MM.1S (cell line): ENCODE results near the gene RFK.

ENCODE experiments used
- EZH2 ChIP-seq: fragments of 300-600 bp; sonication (generic); optimal IDR thresholded peaks from 2 replicates; pipeline ENCODE3; 2017; ENCODE audit warnings: low read depth, mild to moderate bottlenecking, antibody characterized with exemption, low read length, mixed read lengths
- EZH2phosphoT487 ChIP-seq: fragments of 300-600 bp; sonication (generic); IDR thresholded peaks from 2 replicates; pipeline ENCODE4 v1.6.1; 2018; ENCODE audit warnings: antibody characterized with exemption, low read length
- TF ChIP-seq, protein P1 (sequence below): fragments of 300-600 bp; sonication (generic); IDR thresholded peaks from 2 replicates; pipeline ENCODE4 v1.5.1; 2016; ENCODE audit warnings: antibody characterized with exemption, low read length, mixed read lengths

DNA sequence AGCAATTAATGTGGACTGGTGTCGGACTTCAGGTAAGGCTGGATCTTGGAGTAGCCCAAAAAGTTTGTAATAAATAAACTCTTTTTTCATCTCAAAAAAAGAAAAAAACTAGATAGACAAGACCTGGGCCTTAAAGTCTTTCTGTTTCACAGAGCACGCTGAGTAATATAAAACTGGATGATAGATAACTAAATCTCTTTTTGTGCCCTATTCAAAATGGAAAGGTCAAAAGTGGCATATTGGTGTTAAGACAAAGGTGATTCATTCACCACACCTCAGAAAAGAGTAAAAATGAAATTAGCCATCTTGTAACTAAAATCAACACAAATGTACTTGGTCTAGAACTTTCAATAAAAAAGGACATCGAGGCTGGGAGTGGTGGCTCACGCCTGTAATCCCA lies 30.3 kb upstream of the RFK start:
- TF ChIP-seq, protein P1, sequence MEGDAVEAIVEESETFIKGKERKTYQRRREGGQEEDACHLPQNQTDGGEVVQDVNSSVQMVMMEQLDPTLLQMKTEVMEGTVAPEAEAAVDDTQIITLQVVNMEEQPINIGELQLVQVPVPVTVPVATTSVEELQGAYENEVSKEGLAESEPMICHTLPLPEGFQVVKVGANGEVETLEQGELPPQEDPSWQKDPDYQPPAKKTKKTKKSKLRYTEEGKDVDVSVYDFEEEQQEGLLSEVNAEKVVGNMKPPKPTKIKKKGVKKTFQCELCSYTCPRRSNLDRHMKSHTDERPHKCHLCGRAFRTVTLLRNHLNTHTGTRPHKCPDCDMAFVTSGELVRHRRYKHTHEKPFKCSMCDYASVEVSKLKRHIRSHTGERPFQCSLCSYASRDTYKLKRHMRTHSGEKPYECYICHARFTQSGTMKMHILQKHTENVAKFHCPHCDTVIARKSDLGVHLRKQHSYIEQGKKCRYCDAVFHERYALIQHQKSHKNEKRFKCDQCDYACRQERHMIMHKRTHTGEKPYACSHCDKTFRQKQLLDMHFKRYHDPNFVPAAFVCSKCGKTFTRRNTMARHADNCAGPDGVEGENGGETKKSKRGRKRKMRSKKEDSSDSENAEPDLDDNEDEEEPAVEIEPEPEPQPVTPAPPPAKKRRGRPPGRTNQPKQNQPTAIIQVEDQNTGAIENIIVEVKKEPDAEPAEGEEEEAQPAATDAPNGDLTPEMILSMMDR: no peak
- TF ChIP-seq EZH2 (no peak), EZH2phosphoT487 (no peak)
